H9 (cell line): Measurements from ENCODE around the gene ASTN2. TPM values are rescaled to one million over a fixed set of nuclear protein-coding genes. Genes with fewer than 3 reads are reported as not detected.

Source experiments
- DNase-seq: peaks from one replicate; pipeline ENCODE4 v3.0.0-alpha.2; 2017
- H2AFZ ChIP-seq: one replicate; pipeline ENCODE4 v1.6.1; 2013; ENCODE audit warnings: mild to moderate bottlenecking, low read length, control low read depth, moderate library complexity
- H2AK5ac ChIP-seq: 2 replicates; pipeline ENCODE4 v1.6.1; 2013; ENCODE audit warnings: low read length, control low read depth, mixed read lengths; ENCODE audit not compliant: insufficient read length
- H2BK120ac ChIP-seq: one replicate; pipeline ENCODE4 v1.6.1; 2013; ENCODE audit warnings: low read depth, mild to moderate bottlenecking, low read length, control low read depth, inconsistent platforms; ENCODE audit not compliant: poor library complexity, severe bottlenecking
- H2BK12ac ChIP-seq: 2 replicates; pipeline ENCODE4 v1.6.1; 2013; ENCODE audit warnings: low read length, control low read depth, mixed read lengths, low read depth; ENCODE audit not compliant: insufficient read length
- H2BK15ac ChIP-seq: 2 replicates; pipeline ENCODE4 v1.6.1; 2013; ENCODE audit warnings: low read depth, low read length, control low read depth
- H2BK20ac ChIP-seq: one replicate; pipeline ENCODE4 v1.6.1; 2013; ENCODE audit warnings: low read depth, mild to moderate bottlenecking, low read length, control low read depth, inconsistent platforms; ENCODE audit not compliant: poor library complexity, severe bottlenecking
- H2BK5ac ChIP-seq: 2 replicates; pipeline ENCODE4 v1.6.1; 2013; ENCODE audit warnings: low read length, control low read depth, mixed read lengths; ENCODE audit not compliant: insufficient read length
- H3K14ac ChIP-seq: 2 replicates; pipeline ENCODE4 v1.6.1; 2013; ENCODE audit warnings: low read length, control low read depth; ENCODE audit not compliant: insufficient read depth
- H3K18ac ChIP-seq: 2 replicates; pipeline ENCODE4 v1.6.1; 2013; ENCODE audit warnings: low read depth, mild to moderate bottlenecking, mixed read lengths, low read length, control low read depth; ENCODE audit not compliant: insufficient read length
- H3K23ac ChIP-seq: 2 replicates; pipeline ENCODE4 v1.6.1; 2013; ENCODE audit warnings: low read length, control low read depth, mixed read lengths, low read depth; ENCODE audit not compliant: insufficient read length
- H3K23me2 ChIP-seq: 2 replicates; pipeline ENCODE4 v1.6.1; 2013; ENCODE audit warnings: low read depth, mild to moderate bottlenecking, mixed read lengths, low read length, control low read depth; ENCODE audit not compliant: insufficient read length, poor library complexity, severe bottlenecking
- H3K27ac ChIP-seq: 2 replicates; pipeline ENCODE4 v1.5.1; 2013; ENCODE audit warnings: low read length, control low read depth, mixed read lengths, low read depth; ENCODE audit not compliant: insufficient read length
- H3K27me3 ChIP-seq: 2 replicates; pipeline ENCODE4 v1.6.1; 2013; ENCODE audit warnings: low read length, control low read depth, inconsistent platforms; ENCODE audit not compliant: insufficient read depth
- H3K4ac ChIP-seq: 2 replicates; pipeline ENCODE4 v1.6.1; 2013; ENCODE audit warnings: low read depth, mild to moderate bottlenecking, control low read depth, inconsistent platforms, low read length, moderate library complexity
- H3K4me1 ChIP-seq: 2 replicates; pipeline ENCODE4 v1.6.1; 2013; ENCODE audit warnings: low read length, control low read depth, inconsistent platforms; ENCODE audit not compliant: insufficient read depth
- H3K4me2 ChIP-seq: 2 replicates; pipeline ENCODE4 v1.6.1; 2013; ENCODE audit warnings: low read length, control low read depth, mixed read lengths; ENCODE audit not compliant: insufficient read length, insufficient read depth
- H3K56ac ChIP-seq: 2 replicates; pipeline ENCODE4 v1.6.1; 2013; ENCODE audit warnings: low read depth, mild to moderate bottlenecking, mixed read lengths, low read length, control low read depth; ENCODE audit not compliant: insufficient read length
- H3K79me1 ChIP-seq: 2 replicates; pipeline ENCODE4 v1.6.1; 2013; ENCODE audit warnings: low read depth, mild to moderate bottlenecking, moderate library complexity, low read length, control low read depth, inconsistent platforms; ENCODE audit not compliant: insufficient read depth, poor library complexity, severe bottlenecking
- H3K79me2 ChIP-seq: 2 replicates; pipeline ENCODE4 v1.6.1; 2013; ENCODE audit warnings: low read length, control low read depth, inconsistent platforms; ENCODE audit not compliant: insufficient read depth
- H3K9ac ChIP-seq: 2 replicates; pipeline ENCODE4 v1.6.1; 2013; ENCODE audit warnings: low read length, control low read depth, mixed read lengths; ENCODE audit not compliant: insufficient read length; ENCODE audit errors: extremely low read depth
- H3K9me3 ChIP-seq: one replicate; pipeline ENCODE4 v1.6.1; 2013; ENCODE audit warnings: low read depth, low read length, inconsistent platforms; ENCODE audit not compliant: control insufficient read depth
- H3T11ph ChIP-seq: one replicate; pipeline ENCODE4 v1.6.1; 2013; ENCODE audit warnings: mild to moderate bottlenecking, low read length, control low read depth, inconsistent platforms
- H4K20me1 ChIP-seq: one replicate; pipeline ENCODE4 v1.6.1; 2013; ENCODE audit not compliant: control insufficient read depth, insufficient read length, insufficient read depth
- H4K5ac ChIP-seq: 2 replicates; pipeline ENCODE4 v1.6.1; 2013; ENCODE audit warnings: low read depth, mild to moderate bottlenecking, mixed read lengths, low read length, control low read depth; ENCODE audit not compliant: insufficient read length
- H4K8ac ChIP-seq: replicated peaks from 2 replicates; pipeline ENCODE4 v1.6.1; 2013; ENCODE audit warnings: low read length, control low read depth, mixed read lengths, low read depth; ENCODE audit not compliant: insufficient read length
- H4K91ac ChIP-seq: 2 replicates; pipeline ENCODE4 v1.6.1; 2013; ENCODE audit warnings: low read depth, mild to moderate bottlenecking, moderate library complexity, mixed read lengths, low read length, control low read depth; ENCODE audit not compliant: insufficient read length
- H3K27ac Mint-ChIP-seq, 3 experiments: 2 replicates in 2 of 3; 3 replicates in 1 of 3; pipeline ENCODE4 v1.8.0; 2020 to 2021; ENCODE audit warnings: mixed read lengths in 3 of 3, mild to moderate bottlenecking in 1 of 3, moderate library complexity in 1 of 3
- H3K27me3 Mint-ChIP-seq: 2 replicates; pipeline ENCODE4 v1.8.0; 2021; ENCODE audit warnings: low read depth, mild to moderate bottlenecking, moderate library complexity, mixed read lengths
- H3K36me3 Mint-ChIP-seq, 3 experiments: 2 replicates in 2 of 3; 3 replicates in 1 of 3; pipeline ENCODE4 v1.8.0; 2020 to 2021; ENCODE audit warnings: low read depth in 3 of 3, mixed read lengths in 3 of 3; ENCODE audit not compliant: insufficient read depth in 1 of 3
- H3K4me1 Mint-ChIP-seq, 2 experiments: 2 replicates each; pipeline ENCODE4 v1.8.0; 2020; ENCODE audit warnings: mixed read lengths in 2 of 2
- H3K4me3 Mint-ChIP-seq, 2 experiments: 2 replicates in 1 of 2; 3 replicates in 1 of 2; pipeline ENCODE4 v1.8.0; 2020 to 2021; ENCODE audit warnings: mild to moderate bottlenecking in 2 of 2, mixed read lengths in 2 of 2, moderate library complexity in 1 of 2
- H3K9me3 Mint-ChIP-seq, 2 experiments: 2 replicates in 1 of 2; 3 replicates in 1 of 2; pipeline ENCODE4 v1.8.0; 2020; ENCODE audit warnings: mild to moderate bottlenecking in 2 of 2, mixed read lengths in 2 of 2, moderate library complexity in 1 of 2
- CTCF ChIP-seq: fragments of 200-600 bp; sonication (generic); conservative IDR thresholded peaks from 3 replicates; pipeline ENCODE4 v1.8.0; 2021; ENCODE audit warnings: antibody characterized with exemption, mild to moderate bottlenecking
- WGBS: extraction: QIAGEN DNeasy Blood & Tissue Kit; methylation state at CpG from one replicate; pipeline ENCODE4 v1.1.7; 2013; ENCODE audit warnings: missing lambda C conversion rate, low lambda C conversion rate, mixed read lengths; ENCODE audit not compliant: insufficient read length; ENCODE audit errors: extremely low coverage; 5-methylcytosine and 5-hydroxymethylcytosine counted together
- total RNA-seq: library from RNA; stranded (reverse); gene quantifications from 2 replicates; pipeline ENCODE4 v1.2.1, GENCODE V29; 2021

ASTN2 gene
- total RNA-seq, 1 experiment from 2014 or later, result 9.7 TPM

- H4K8ac ChIP-seq, result no peak overlapping the region
- no peak overlapping the region for H3K56ac ChIP-seq
- H2AK5ac ChIP-seq, result no peak overlapping the region
- H4K20me1 ChIP-seq, result no peaks in the 10 kb centered on the region
- H2BK120ac ChIP-seq, result no peak overlapping the region
- no peak overlapping the region for H3K9ac ChIP-seq
- H3K23ac ChIP-seq, result no peak overlapping the region
- H3K9me3 ChIP-seq, result no peaks in the 10 kb centered on the region
- no peak overlapping the region for H4K5ac ChIP-seq
- H3K79me1 ChIP-seq, result no peaks in the 10 kb centered on the region
- H2BK5ac ChIP-seq, result no peak overlapping the region
- Mint-ChIP-seq H3K27ac (no peak overlapping the region; a peak in 1 of 7 replicates), H3K4me1 (peaks cover 42 to 67% of the 10 kb centered on the region in 2 experiments), H3K36me3 (no peaks in the 10 kb centered on the region; a peak in 1 of 7 replicates), H3K9me3 (no peaks in the 10 kb centered on the region), H3K4me3 (peak overlapping the region in 1 of 2 experiments; percentile 54; a peak in 1 of 5 replicates), H3K27me3 (peaks cover 4% of the 10 kb centered on the region; the same call in 1 of the 2 replicates)
- WGBS, result no CpG with 5 or more reads among the region's 6 CpGs
- H2AFZ ChIP-seq, result no peak overlapping the region
- DNase-seq, result no peak
- H3K79me2 ChIP-seq, result no peaks in the 10 kb centered on the region
- H3K27ac ChIP-seq, result no peak overlapping the region
- no peak overlapping the region for H3K4ac ChIP-seq
- no peaks in the 10 kb centered on the region for H3K23me2 ChIP-seq
- no peak overlapping the region for H3T11ph ChIP-seq
- H3K4me2 ChIP-seq, result no peak overlapping the region
- H2BK20ac ChIP-seq, result no peak overlapping the region
- no peak overlapping the region for H2BK12ac ChIP-seq
- no peak overlapping the region for H3K14ac ChIP-seq
- H3K27me3 ChIP-seq, result no peaks in the 10 kb centered on the region
- peaks cover 11% of the 10 kb centered on the region; the same call in 1 of the 2 replicates for H3K4me1 ChIP-seq
- TF ChIP-seq CTCF, result no peak
- no peak overlapping the region for H3K18ac ChIP-seq
- no peak overlapping the region for H2BK15ac ChIP-seq
- H4K91ac ChIP-seq, result no peak overlapping the region
Measured at GRCh38 chr9:117403403-117403811, 11.4 kb downstream of the ASTN2 start.
